CD4-positive, alpha-beta T cell treated with Interleukin-21 for 1 hour (primary cell): ENCODE measurements around the gene PGP.
A peak's percentile ranks its signal among the peaks of the same experiment; 100 is the strongest.

Experiments
- DNase-seq: peaks from one replicate; pipeline ENCODE4 v3.0.0-alpha.2; 2020

The PGP gene

GRCh38 chr16:2179576-2179975 is 35.1 kb downstream of the PGP start:
- no peak for DNase-seq

GRCh38 chr16:2179107-2179501 is 35.5 kb downstream of the PGP start:
- DNase-seq, result no peak

GRCh38 chr16:2178321-2179106 is 36.1 kb downstream of the PGP start:
- DNase-seq, result peak; percentile 45

GRCh38 chr16:2177561-2177960 is 37.1 kb downstream of the PGP start:
- DNase-seq, result no peak

GRCh38 chr16:2177101-2177500 is 37.5 kb downstream of the PGP start:
- no peak for DNase-seq

- DNase-seq, result no peak
Observed at GRCh38 chr16:2176047-2176446, 38.6 kb downstream of the PGP start.

DNA sequence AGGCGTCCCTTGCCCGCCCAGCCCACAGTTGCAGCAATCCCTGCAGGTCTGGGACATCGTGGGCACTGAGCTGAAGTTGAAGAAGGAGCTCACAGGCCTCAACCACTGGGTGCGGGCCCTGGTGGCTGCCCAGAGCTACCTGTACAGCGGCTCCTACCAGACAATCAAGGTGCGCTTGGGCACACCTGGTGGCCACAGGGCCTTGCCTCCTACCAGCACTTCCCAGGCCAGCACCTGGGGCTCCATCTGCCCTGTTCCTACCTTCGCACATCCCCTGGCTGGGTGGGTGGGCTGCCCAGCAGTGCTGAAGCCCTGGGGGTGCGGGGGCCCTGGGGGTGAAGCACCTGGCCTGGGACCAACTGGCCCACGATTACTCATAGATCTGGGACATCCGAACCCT is 39.2 kb downstream of the PGP start:
- DNase-seq, result no peak

DNA sequence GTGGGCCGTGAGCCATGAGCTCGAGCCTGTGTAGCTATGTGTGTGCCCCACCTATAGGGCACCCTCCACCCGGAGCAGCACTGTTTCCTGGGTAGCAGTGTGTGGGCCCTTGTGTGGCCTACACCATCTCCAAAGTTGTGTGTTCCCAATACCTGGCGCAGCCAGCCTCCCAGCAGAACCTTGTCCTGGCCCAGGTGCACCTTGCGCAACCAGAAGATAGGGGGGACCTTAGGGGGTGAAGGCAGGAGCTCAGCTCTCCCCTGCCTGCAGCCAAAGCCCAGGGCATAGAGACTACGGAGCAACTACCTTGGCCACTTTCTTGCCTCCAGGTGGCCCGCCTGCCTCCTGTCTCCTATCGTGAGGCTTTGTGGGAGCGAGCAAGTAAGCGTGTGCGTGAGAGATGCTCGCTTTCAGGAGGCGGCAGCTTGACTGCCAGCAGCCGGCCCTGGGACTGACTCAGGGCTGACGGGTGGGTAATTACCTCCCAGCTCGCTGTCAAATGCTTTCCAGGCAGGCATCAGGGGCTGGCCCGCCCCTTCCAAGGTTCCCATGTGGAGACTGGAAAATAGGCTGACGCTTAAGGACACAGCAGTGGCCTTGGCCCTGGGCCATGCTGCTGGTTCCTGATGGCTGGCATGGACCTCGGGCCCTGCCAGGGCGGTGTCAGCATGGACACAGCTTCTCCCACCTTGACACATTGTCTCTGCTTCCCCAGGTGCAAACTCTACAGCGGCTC is 40.1 kb downstream of the PGP start:
- no peak for DNase-seq

- no peak for DNase-seq
Observed at GRCh38 chr16:2173916-2174315, 40.7 kb downstream of the PGP start.

GRCh38 chr16:2173366-2173765 is 41.3 kb downstream of the PGP start:
- no peak for DNase-seq

GRCh38 chr16:2172688-2173335 is 41.8 kb downstream of the PGP start:
- DNase-seq, result no peak

GRCh38 chr16:2171601-2172178 is 43.0 kb downstream of the PGP start:
- no peak for DNase-seq

DNA sequence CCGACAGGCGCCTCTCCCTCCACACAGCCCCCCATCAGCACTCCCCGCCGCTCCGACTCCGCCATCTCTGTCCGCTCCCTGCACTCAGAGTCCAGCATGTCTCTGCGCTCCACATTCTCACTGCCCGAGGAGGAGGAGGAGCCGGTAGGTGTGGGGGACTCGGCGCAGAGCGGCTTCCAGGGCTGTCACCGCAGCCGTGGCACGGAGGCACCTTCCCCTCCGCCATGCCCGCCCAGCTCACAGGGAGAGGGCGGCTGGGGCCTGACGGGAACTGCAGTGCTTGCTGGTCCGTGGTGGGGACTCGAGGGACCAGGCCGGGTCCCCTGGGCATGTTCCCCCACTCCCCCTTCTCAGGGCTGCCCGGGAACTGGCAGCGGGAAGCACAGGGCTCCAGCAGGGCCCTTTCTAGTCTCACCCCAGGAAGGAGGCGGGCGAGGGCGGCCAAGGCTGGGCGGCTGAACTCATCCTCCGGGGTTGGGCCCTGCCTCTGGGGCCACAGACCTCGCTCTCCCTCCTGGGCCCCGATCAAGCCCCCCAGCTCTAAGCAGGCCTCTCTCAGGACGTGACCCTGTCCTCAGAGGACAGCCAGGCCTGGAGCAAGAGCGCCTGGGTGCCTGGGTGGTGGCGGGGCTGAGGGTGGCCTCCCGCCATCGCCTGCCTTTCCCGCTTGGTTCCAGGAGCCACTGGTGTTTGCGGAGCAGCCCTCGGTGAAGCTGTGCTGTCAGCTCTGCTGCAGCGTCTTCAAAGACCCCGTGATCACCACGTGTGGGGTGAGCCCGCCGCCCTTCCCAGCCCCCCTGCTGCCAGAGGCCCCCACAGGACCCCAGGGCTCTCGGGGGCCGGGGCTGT is 43.8 kb downstream of the PGP start:
- DNase-seq, result no peak

- DNase-seq, result no peak
Observed at GRCh38 chr16:2170080-2170479, 44.6 kb downstream of the PGP start.

GRCh38 chr16:2167068-2167638 is 47.5 kb downstream of the PGP start:
- no peak for DNase-seq

DNA sequence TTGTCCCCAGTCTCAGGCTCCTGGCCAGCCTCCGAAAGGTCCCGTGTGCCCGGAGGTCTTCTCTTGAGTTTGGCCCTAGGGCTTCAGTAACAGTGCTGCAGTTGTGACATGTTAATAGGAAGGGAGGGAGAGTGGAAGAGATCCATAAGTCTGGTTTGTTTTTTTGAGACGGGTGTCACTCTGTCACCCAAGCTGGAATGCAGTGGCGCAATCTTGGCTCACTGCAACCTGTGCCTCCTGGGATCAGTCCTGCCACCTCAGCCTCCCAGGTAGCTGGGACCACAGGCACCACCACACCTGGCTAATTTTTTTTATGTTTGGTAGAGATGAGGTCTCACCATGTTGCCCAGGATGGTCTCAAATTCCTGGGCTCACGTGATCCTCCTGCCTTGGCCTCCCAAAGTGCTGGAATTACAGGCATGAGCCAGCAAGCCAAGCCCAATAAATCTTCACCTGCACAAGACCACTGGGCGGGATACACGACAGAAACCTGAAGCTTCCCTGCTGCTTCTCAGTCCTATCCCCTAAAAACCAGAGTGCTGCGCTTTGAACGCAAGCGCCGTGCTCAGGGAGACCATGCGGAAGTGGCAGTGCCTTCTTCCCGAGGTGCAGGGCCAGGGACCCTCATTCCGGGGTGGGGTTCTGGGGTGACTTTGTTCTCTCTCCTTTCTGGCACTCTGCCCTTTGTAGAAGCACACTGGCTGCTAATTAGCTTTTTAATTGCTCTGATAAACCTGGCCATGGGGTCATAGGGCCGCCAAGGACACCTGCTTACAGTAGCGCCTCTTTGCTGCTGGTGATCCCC is 48.2 kb downstream of the PGP start:
- no peak for DNase-seq

- no peak for DNase-seq
Observed at GRCh38 chr16:2165861-2166260, 48.8 kb downstream of the PGP start.

GRCh38 chr16:2163211-2163881 is 51.3 kb downstream of the PGP start:
- peak; percentile 40 for DNase-seq

- DNase-seq, result no peak
Observed at GRCh38 chr16:2162676-2163118, 51.9 kb downstream of the PGP start.

DNA sequence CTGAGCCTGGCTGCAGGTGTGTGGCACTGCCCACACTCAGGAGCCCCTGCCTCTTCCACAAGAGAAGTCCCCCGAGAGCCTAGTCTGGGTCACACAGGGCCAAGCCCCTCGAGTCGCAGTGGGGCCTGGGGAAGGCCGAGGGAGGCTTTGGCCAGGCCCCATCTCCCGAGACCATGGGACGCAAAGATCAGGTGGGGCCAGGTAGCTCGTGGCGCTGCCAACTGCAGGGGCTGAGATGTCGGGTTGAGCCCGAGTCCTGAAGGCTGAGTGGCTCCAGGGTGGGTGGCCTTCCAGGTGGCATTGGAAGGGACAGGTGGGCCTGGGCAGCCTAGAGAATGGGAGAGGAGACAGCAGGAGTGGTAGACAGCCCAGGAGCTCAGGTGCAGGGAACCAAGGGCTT is 52.7 kb downstream of the PGP start:
- DNase-seq, result no peak
